Naive B cell (primary cell): ENCODE data around the gene CAMTA1. TPM values are rescaled to one million over a fixed set of nuclear protein-coding genes. Genes with fewer than 3 reads are reported as not detected.
"Not testable (repeated sequence)": the region's sequence is repeated elsewhere in the genome, so short reads cannot be mapped to it uniquely, and the experiment has no call there.

ENCODE experiments used
- ATAC-seq, 2 donors: fragments of 150-1000 bp; cut with Tn5 transposase; 2 replicates each; pipeline ENCODE4 v1.10.0; 2021; ENCODE audit warnings: low read depth in 2 of 2, mild to moderate bottlenecking in 2 of 2, moderate library complexity in 2 of 2
- DNase-seq: peaks from one replicate; pipeline ENCODE4 v3.0.0; 2022
- H3K27ac Mint-ChIP-seq, 6 donors: one replicate each; pipeline ENCODE4 v1.8.0; 2020 to 2022; ENCODE audit warnings: mild to moderate bottlenecking in 6 of 6, mixed read lengths in 6 of 6, moderate library complexity in 5 of 6, inconsistent platforms in 2 of 6
- H3K27me3 Mint-ChIP-seq, 3 donors: one replicate each; pipeline ENCODE4 v1.8.0; 2021 to 2022; ENCODE audit warnings: mixed read lengths in 3 of 3, mild to moderate bottlenecking in 1 of 3
- H3K36me3 Mint-ChIP-seq, 2 donors: one replicate each; pipeline ENCODE4 v1.8.0; 2020 to 2022; ENCODE audit warnings: mixed read lengths in 2 of 2, inconsistent platforms in 1 of 2, mild to moderate bottlenecking in 1 of 2
- H3K4me1 Mint-ChIP-seq, 3 donors: one replicate each; pipeline ENCODE4 v1.8.0; 2020 to 2022; ENCODE audit warnings: mixed read lengths in 3 of 3, inconsistent platforms in 1 of 3, mild to moderate bottlenecking in 1 of 3, moderate library complexity in 1 of 3
- H3K4me3 Mint-ChIP-seq, 8 donors: one replicate each; pipeline ENCODE4 v1.8.0; 2020 to 2022; ENCODE audit warnings: mild to moderate bottlenecking in 8 of 8, mixed read lengths in 8 of 8, moderate library complexity in 8 of 8, inconsistent platforms in 2 of 8
- H3K9me3 Mint-ChIP-seq, 7 donors: one replicate each; pipeline ENCODE4 v1.8.0; 2020 to 2022; ENCODE audit warnings: mixed read lengths in 7 of 7, mild to moderate bottlenecking in 5 of 7, inconsistent platforms in 2 of 7, moderate library complexity in 1 of 7
- polyA plus RNA-seq, 6 donors: library from polyadenylated mRNA; unstranded; fragments of 300-500 nt; fragmentation: Illumina TruSeq; gene quantifications; one replicate each; pipeline ENCODE4 v1.2.3, GENCODE V29; 2021; ENCODE audit warnings: low read depth in 6 of 6

The CAMTA1 gene
- polyA plus RNA-seq, 6 donors from 2014 or later: 75.4 to 140 (median 88.8) TPM

DNA sequence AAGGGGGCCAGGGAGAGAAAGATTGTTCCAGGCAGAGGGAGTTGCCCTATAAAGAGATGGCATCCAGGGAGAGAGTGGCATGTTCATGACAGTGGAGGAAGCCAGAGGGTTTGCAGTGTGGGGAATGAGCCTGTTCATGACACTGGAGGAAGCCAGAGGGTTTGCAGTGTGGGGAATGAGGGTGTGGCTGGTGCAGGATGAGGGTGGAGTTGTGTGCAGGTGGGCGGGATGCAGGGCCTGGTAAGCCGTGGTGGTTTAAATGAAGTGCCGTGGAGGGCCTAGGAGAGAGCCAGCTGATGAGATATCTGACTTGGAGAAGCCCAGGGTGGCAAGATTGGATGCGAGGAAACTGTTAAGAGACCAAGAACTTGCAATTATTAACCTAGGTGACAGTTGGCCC, 131.8 kb downstream of the CAMTA1 start:
- H3K27ac Mint-ChIP-seq: no peak overlapping the region
- H3K4me1 Mint-ChIP-seq: no peaks in the 10 kb centered on the region
- H3K9me3 Mint-ChIP-seq: peaks cover 4 to 17% (median 9%) of the 10 kb centered on the region in 7 donors
- no peak overlapping the region for H3K4me3 Mint-ChIP-seq
- ATAC-seq: no peak
- H3K27me3 Mint-ChIP-seq: peaks cover 18 to 25% (median 23%) of the 10 kb centered on the region in 3 donors
- H3K36me3 Mint-ChIP-seq: peaks cover 9 to 16% of the 10 kb centered on the region in 2 donors
- no peak for DNase-seq

DNA sequence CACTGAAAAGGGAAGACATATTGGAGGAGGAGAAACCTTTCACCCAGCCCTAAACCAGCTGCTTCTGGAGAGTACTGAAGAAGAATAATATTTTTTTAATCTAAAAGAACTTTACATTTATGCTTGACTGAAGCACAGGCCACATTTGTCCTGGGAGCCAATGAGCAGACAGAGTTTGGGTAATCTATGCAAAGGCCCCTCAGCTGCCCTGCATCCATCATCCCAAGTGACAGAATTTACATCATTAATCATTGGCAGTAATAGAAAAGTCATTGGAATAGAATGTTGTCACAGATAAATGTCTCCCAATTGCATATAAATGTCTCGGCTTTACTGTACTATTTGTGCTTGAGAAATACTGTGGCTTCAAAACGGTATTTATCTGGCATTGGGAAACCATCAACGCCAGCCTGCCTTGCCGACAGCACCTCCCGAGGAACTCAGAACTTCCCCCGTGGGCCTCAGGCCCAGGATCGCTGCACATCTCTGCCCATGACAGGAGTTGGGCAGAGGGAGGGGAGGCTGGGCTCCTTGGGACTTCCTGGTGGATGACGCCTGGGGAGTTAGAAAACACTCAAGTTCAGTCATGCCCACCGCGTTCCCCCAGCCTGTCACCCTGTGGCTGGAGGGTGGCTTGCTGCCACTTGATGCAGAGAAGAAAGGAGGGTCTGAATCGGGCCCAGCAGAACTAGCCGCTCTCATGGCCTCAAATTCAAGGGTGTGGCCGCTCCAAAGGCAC, 133.1 kb downstream of the CAMTA1 start:
- Mint-ChIP-seq H3K36me3 (peaks cover 8 to 14% of the 10 kb centered on the region in 2 donors), H3K9me3 (peaks cover 4 to 20% (median 9%) of the 10 kb centered on the region in 7 donors), H3K4me3 (no peak overlapping the region), H3K27me3 (peaks cover 13 to 20% (median 18%) of the 10 kb centered on the region in 3 donors), H3K27ac (no peak overlapping the region), H3K4me1 (no peaks in the 10 kb centered on the region)
- DNase-seq (no peak), ATAC-seq (no peak)

DNA sequence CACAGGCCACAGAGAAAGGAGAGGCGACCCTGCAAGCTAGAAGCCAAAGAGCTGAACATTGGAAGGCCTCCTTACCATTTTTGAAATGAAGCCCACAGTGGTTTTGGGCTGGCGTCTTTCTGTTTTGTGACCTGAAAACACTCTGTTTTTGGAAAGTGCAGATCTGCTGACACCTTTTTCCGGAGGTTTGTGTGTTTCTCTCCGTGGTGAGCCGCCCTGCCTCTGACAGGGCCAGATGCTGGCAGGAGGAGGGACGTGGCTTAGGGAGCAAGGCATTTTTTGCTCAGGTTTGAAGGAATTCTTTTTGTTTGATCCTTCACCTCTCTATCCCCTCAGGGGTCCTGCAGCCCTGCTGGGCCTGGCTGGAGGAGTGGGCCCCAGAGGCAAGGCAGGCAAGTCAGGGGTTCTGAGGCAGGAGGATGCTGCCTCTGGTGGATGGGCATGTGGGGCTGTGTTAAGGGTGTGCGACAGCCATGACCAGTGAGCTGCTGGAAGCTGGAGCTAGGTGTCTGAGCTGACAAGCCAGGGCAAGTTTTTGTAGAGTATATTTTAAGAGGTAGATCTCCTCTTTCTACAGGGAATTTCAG, 133.8 kb downstream of the CAMTA1 start:
- H3K4me1 Mint-ChIP-seq: no peaks in the 10 kb centered on the region
- ATAC-seq: no peak
- no peak overlapping the region for H3K27ac Mint-ChIP-seq
- peaks cover 4 to 15% (median 6%) of the 10 kb centered on the region in 7 donors for H3K9me3 Mint-ChIP-seq
- no peak for DNase-seq
- H3K36me3 Mint-ChIP-seq: peaks cover 5 to 9% of the 10 kb centered on the region in 2 donors
- H3K4me3 Mint-ChIP-seq: no peak overlapping the region
- peaks cover 12 to 18% (median 17%) of the 10 kb centered on the region in 3 donors for H3K27me3 Mint-ChIP-seq

- not testable (repeated sequence) for DNase-seq, H3K27ac Mint-ChIP-seq, H3K4me3 Mint-ChIP-seq, ATAC-seq, H3K4me1 Mint-ChIP-seq, H3K36me3 Mint-ChIP-seq
- Mint-ChIP-seq H3K27me3 (peaks cover 16 to 37% (median 21%) of the 10 kb centered on the region in 3 donors), H3K9me3 (peaks cover 4 to 15% (median 6%) of the 10 kb centered on the region in 7 donors)
Observed at GRCh38 chr1:6921506-6921905, 136.3 kb downstream of the CAMTA1 start.

- H3K4me1 Mint-ChIP-seq: no peaks in the 10 kb centered on the region
- ATAC-seq (no peak), DNase-seq (no peak)
- H3K27me3 Mint-ChIP-seq: peaks cover 15 to 34% (median 19%) of the 10 kb centered on the region in 3 donors
- H3K9me3 Mint-ChIP-seq: peaks cover 4 to 15% (median 6%) of the 10 kb centered on the region in 7 donors
- peak overlapping the region in 1 of 8 donors; percentile 66 for H3K4me3 Mint-ChIP-seq
- peaks cover 5 to 9% of the 10 kb centered on the region in 2 donors for H3K36me3 Mint-ChIP-seq
- H3K27ac Mint-ChIP-seq: no peak overlapping the region
Observed at GRCh38 chr1:6922096-6922931, 137.1 kb downstream of the CAMTA1 start.

GRCh38 chr1:6923012-6923411, 137.8 kb downstream of the CAMTA1 start:
- Mint-ChIP-seq H3K9me3 (peaks cover 4 to 15% (median 6%) of the 10 kb centered on the region in 7 donors), H3K27me3 (peaks cover 15 to 34% (median 19%) of the 10 kb centered on the region in 3 donors), H3K4me3 (peak overlapping the region in 1 of 8 donors; percentile 66), H3K27ac (no peak overlapping the region), H3K36me3 (peaks cover 5 to 9% of the 10 kb centered on the region in 2 donors), H3K4me1 (no peaks in the 10 kb centered on the region)
- no peak for ATAC-seq
- DNase-seq: no peak

DNA sequence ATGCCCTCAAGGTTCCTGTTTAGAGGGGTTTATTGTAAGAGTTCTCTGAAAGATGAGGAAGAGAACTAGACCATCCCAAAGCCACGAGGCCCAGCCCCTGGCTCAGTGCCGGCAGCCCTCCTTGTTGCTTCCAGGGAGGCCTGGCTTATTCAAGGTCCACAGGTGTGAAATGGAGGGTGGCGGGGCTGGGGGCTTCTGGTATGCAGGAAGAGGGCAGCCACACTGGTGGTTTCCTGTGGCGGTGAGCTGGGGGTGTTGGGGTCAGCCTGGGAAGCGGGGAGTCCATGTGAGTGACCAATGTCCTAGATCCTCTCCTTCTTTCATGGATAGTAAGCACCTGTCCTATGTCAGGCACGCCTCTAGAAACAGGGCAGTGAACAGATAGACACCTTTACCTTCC, 138.2 kb downstream of the CAMTA1 start:
- Mint-ChIP-seq H3K4me3 (no peak overlapping the region), H3K27me3 (peaks cover 16 to 37% (median 20%) of the 10 kb centered on the region in 3 donors), H3K4me1 (no peaks in the 10 kb centered on the region), H3K9me3 (peaks cover 4 to 15% (median 6%) of the 10 kb centered on the region in 7 donors), H3K27ac (no peak overlapping the region), H3K36me3 (peaks cover 5 to 9% of the 10 kb centered on the region in 2 donors)
- DNase-seq (no peak), ATAC-seq (no peak)

- ATAC-seq (no peak), DNase-seq (no peak)
- no peak overlapping the region for H3K4me3 Mint-ChIP-seq
- H3K4me1 Mint-ChIP-seq: no peaks in the 10 kb centered on the region
- peaks cover 5 to 9% of the 10 kb centered on the region in 2 donors for H3K36me3 Mint-ChIP-seq
- no peak overlapping the region for H3K27ac Mint-ChIP-seq
- peaks cover 4 to 15% (median 6%) of the 10 kb centered on the region in 7 donors for H3K9me3 Mint-ChIP-seq
- H3K27me3 Mint-ChIP-seq: peaks cover 19 to 42% (median 24%) of the 10 kb centered on the region in 3 donors
Observed at GRCh38 chr1:6923955-6924881, 139.0 kb downstream of the CAMTA1 start.

GRCh38 chr1:6924891-6925290, 139.6 kb downstream of the CAMTA1 start:
- Mint-ChIP-seq H3K9me3 (peaks cover 4 to 15% (median 7%) of the 10 kb centered on the region in 7 donors), H3K27ac (no peak overlapping the region), H3K27me3 (peaks cover 19 to 44% (median 26%) of the 10 kb centered on the region in 3 donors), H3K4me1 (no peaks in the 10 kb centered on the region), H3K4me3 (no peak overlapping the region), H3K36me3 (peaks cover 5 to 9% of the 10 kb centered on the region in 2 donors)
- ATAC-seq (no peak), DNase-seq (no peak)

- H3K9me3 Mint-ChIP-seq: peaks cover 0 to 2% (median 0%) of the 10 kb centered on the region in 7 donors
- DNase-seq (no peak), ATAC-seq (no peak)
- H3K4me1 Mint-ChIP-seq: no peaks in the 10 kb centered on the region
- no peaks in the 10 kb centered on the region for H3K36me3 Mint-ChIP-seq
- peaks cover 20 to 57% (median 34%) of the 10 kb centered on the region in 3 donors for H3K27me3 Mint-ChIP-seq
- H3K4me3 Mint-ChIP-seq: no peak overlapping the region
- H3K27ac Mint-ChIP-seq: no peak overlapping the region
Observed at GRCh38 chr1:6927626-6928025, 142.4 kb downstream of the CAMTA1 start.

GRCh38 chr1:6928106-6928885, 143.0 kb downstream of the CAMTA1 start:
- no peak for DNase-seq
- Mint-ChIP-seq H3K4me1 (no peaks in the 10 kb centered on the region), H3K27me3 (peaks cover 20 to 57% (median 34%) of the 10 kb centered on the region in 3 donors), H3K4me3 (no peak overlapping the region), H3K36me3 (no peaks in the 10 kb centered on the region), H3K27ac (no peak overlapping the region), H3K9me3 (peaks cover 0 to 2% (median 0%) of the 10 kb centered on the region in 7 donors)
- no peak for ATAC-seq
